ENCODE results near the gene PCNX3.

PCNX3 gene

DNA sequence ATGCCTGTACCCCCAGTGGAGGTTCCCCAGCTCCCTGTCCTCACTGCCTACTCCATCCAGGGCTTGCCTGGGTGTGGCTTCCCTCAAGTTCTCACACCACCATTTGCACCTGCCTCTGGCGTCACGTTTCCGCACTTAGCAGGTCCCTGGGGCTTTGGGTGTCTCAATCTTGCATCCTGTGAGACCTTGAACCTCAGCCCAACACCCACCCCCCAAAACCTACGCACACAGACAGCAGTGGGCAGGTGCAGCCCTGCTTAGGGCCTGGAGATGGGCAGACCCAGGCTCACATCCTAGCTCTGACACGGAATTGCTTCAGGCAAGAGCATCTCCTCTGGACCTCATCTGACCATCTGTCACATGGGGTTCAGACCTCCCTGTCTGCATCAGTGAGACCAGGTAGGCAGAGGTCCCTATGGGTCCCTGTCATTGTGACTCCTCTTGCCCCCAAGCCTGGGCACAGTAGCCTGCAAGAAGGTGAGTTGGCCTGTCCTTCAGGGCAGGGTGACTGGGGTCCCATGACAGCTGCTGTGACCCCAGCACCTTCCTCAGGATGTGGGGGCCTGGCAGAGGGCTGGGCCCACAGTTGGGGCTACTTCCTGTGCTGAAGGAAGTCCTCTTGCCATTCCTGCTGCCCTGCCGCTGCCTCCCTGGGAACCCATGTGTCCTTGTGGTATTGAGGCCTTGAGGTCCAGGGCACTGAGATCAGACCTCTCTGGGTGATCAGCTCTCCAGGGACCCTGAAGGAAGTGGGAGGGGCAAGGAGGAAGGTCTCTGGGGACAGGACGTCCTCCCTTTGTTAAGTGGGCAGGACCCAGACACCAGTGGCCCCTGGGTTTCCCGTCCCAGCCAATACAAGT, 24.3 kb downstream of the PCNX3 start:
- Histone ChIP-seq H3K27me3 (ENCODE audit: control insufficient read depth, insufficient read depth, low read length) (no peaks in the 10 kb centered on the region), H3K4me3 (ENCODE audit: low read depth, low read length) (no peak overlapping the region), H3K9me3 (ENCODE audit: control insufficient read depth, insufficient read depth, low read length) (no peaks in the 10 kb centered on the region), H3K4me1 (ENCODE audit: control insufficient read depth, insufficient read depth, low read length) (peaks cover 14% of the 10 kb centered on the region), H3K36me3 (ENCODE audit: control insufficient read depth, insufficient read depth, low read length) (peaks cover 26% of the 10 kb centered on the region), H3K9ac (ENCODE audit: low read depth, low read length) (no peak overlapping the region)

DNA sequence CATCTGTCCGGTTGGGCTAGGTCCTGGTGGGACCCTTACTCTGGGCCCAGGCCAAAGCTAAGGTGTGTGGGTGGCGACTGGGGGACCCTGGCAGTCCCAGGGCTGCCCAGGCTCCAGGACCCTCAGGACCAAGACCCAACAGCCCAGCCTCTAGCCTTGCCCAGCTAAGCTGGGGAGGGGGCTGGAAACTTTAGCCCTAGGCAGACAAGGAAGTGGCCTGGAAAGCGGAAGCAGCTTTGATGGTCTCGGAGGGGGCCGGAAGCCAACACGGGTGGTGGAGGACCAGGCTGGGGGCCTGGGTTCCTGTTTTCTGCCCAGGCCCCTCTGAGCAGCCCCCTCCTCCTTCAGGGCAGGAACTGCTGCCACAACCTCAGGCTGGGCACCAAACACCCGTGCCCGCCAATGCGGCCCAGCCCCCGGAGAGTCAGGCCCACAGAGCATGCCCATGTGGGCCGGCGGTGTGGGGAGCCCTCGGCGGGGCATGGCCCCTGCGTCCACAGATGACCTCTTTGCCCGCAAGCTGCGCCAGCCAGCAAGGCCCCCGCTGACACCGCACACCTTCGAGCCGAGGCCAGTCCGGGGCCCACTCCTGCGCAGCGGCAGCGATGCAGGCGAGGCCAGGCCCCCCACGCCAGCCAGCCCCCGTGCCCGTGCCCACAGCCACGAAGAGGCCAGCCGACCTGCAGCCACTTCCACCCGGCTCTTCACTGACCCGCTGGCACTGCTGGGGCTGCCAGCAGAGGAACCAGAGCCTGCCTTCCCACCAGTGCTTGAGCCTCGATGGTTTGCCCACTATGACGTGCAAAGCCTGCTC, 25.1 kb downstream of the PCNX3 start:
- Histone ChIP-seq H3K27me3 (ENCODE audit: control insufficient read depth, insufficient read depth, low read length) (no peaks in the 10 kb centered on the region), H3K4me3 (ENCODE audit: low read depth, low read length) (no peak overlapping the region), H3K4me1 (ENCODE audit: control insufficient read depth, insufficient read depth, low read length) (peaks cover 14% of the 10 kb centered on the region), H3K9me3 (ENCODE audit: control insufficient read depth, insufficient read depth, low read length) (no peaks in the 10 kb centered on the region), H3K36me3 (ENCODE audit: control insufficient read depth, insufficient read depth, low read length) (peaks cover 18% of the 10 kb centered on the region), H3K9ac (ENCODE audit: low read depth, low read length) (no peak overlapping the region)

DNA sequence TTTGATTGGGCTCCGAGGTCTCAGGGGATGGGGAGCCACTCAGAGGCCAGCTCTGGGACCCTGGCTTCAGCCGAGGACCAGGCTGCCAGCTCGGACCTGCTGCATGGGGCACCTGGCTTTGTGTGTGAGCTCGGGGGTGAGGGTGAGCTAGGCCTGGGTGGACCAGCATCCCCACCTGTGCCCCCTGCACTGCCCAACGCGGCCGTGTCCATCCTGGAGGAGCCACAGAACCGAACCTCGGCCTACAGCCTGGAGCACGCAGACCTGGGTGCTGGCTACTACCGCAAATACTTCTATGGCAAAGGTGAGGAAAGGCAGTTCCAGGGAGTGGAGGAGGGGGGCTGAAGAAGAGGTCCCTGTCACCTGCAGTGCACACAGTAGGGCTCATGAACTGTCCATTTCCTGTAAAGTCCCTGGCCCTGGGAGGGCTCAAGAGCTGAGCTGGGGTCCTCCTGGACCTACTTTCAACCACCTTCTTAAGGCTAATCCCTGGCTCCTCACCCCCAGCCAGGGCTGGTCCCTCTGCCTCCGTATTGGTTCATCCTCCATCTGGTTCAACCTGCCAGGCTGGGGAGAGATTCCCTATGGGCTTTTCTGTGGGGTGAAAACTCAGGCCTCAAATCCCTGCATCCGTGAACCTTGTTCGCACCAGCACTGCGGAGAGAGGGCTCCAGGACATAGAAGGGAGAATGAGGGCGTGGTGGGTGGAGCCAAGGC, 25.9 kb downstream of the PCNX3 start:
- no peaks in the 10 kb centered on the region for H3K27me3 ChIP-seq (ENCODE audit: control insufficient read depth, insufficient read depth, low read length)
- H3K36me3 ChIP-seq (ENCODE audit: control insufficient read depth, insufficient read depth, low read length), result peaks cover 15% of the 10 kb centered on the region
- no peaks in the 10 kb centered on the region for H3K9me3 ChIP-seq (ENCODE audit: control insufficient read depth, insufficient read depth, low read length)
- peaks cover 14% of the 10 kb centered on the region for H3K4me1 ChIP-seq (ENCODE audit: control insufficient read depth, insufficient read depth, low read length)
- H3K9ac ChIP-seq (ENCODE audit: low read depth, low read length), result peak overlapping the region; percentile 24
- peak overlapping the region; percentile 74 for H3K4me3 ChIP-seq (ENCODE audit: low read depth, low read length)

DNA sequence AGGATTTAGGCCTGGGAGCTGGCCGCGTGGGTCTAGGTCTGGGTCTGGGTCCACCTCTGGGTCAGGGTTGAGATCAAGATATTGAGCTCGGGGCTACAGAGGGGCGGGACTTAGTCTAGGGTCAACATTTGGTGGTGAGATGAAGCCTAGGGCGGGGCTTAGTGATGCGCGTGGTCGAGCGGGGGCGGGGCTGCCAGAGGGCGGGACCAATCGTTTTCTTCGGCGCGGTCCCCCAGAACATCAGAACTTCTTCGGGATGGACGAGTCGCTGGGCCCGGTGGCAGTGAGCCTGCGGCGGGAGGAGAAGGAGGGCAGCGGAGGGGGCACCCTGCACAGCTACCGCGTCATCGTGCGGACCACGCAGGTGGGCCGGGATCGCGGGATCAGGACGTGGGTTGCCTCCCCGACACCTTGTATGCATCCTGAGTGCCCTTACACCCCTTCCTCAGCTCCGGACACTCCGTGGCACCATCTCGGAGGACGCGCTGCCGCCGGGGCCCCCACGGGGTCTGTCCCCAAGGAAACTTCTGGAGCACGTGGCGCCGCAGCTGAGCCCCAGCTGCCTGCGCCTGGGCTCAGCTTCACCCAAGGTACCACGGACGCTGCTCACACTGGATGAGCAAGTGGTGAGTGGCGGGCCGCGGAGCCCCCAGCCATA, 26.6 kb downstream of the PCNX3 start:
- peak overlapping the region; percentile 74 for H3K4me3 ChIP-seq (ENCODE audit: low read depth, low read length)
- peak overlapping the region; percentile 24 for H3K9ac ChIP-seq (ENCODE audit: low read depth, low read length)
- peaks cover 8% of the 10 kb centered on the region for H3K36me3 ChIP-seq (ENCODE audit: control insufficient read depth, insufficient read depth, low read length)

DNA sequence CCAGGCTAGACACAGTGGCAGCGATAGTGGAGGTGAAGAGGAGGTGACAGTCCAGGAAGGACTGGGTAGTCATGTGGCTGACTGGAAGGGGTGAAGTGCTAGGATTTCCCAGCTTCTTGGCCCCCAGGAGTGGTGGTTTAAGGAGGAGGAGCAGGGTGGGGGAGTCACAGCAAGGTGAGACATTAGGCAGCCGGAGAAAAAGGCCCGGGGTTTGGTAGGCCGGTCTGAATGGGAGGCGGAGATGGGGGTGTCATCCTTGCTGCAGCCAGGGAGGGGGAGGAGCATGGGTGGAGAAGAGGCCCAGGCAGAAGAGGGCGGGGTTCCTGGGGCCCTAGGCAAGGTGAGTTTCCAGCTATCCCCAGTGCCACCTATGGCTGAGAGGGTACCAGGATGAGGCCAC, 28.4 kb downstream of the PCNX3 start:
- Histone ChIP-seq H3K9me3 (ENCODE audit: control insufficient read depth, insufficient read depth, low read length) (no peaks in the 10 kb centered on the region), H3K4me1 (ENCODE audit: control insufficient read depth, insufficient read depth, low read length) (peaks cover 6% of the 10 kb centered on the region), H3K9ac (ENCODE audit: low read depth, low read length) (no peak overlapping the region), H3K36me3 (ENCODE audit: control insufficient read depth, insufficient read depth, low read length) (peaks cover 7% of the 10 kb centered on the region), H3K27me3 (ENCODE audit: control insufficient read depth, insufficient read depth, low read length) (no peaks in the 10 kb centered on the region), H3K4me3 (ENCODE audit: low read depth, low read length) (no peak overlapping the region)

More for the DNA sequence above, 26.6 kb downstream of the PCNX3 start:
- no peaks in the 10 kb centered on the region for H3K27me3 ChIP-seq (ENCODE audit: control insufficient read depth, insufficient read depth, low read length)
- H3K4me1 ChIP-seq (ENCODE audit: control insufficient read depth, insufficient read depth, low read length), result peaks cover 14% of the 10 kb centered on the region
- no peaks in the 10 kb centered on the region for H3K9me3 ChIP-seq (ENCODE audit: control insufficient read depth, insufficient read depth, low read length)

DNA sequence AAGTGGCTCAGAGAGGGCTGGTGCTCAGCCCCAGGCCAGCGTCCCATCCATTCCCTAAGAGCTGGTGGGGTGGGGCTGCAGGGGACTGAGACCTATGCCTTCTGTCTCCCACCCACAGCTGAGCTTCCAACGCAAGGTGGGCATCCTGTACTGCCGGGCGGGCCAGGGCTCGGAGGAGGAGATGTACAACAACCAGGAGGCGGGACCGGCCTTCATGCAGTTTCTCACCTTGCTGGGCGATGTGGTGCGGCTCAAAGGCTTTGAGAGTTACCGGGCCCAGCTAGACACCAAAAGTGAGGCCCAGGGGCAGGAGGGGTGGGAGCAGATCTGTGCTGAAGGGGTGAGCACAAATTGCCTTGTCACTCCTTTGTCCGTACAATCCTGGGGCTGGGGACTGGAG, 29.3 kb downstream of the PCNX3 start:
- Histone ChIP-seq H3K27me3 (ENCODE audit: control insufficient read depth, insufficient read depth, low read length) (no peaks in the 10 kb centered on the region), H3K4me3 (ENCODE audit: low read depth, low read length) (no peak overlapping the region), H3K9ac (ENCODE audit: low read depth, low read length) (no peak overlapping the region), H3K9me3 (ENCODE audit: control insufficient read depth, insufficient read depth, low read length) (no peaks in the 10 kb centered on the region), H3K36me3 (ENCODE audit: control insufficient read depth, insufficient read depth, low read length) (peaks cover 15% of the 10 kb centered on the region), H3K4me1 (ENCODE audit: control insufficient read depth, insufficient read depth, low read length) (peaks cover 6% of the 10 kb centered on the region)

DNA sequence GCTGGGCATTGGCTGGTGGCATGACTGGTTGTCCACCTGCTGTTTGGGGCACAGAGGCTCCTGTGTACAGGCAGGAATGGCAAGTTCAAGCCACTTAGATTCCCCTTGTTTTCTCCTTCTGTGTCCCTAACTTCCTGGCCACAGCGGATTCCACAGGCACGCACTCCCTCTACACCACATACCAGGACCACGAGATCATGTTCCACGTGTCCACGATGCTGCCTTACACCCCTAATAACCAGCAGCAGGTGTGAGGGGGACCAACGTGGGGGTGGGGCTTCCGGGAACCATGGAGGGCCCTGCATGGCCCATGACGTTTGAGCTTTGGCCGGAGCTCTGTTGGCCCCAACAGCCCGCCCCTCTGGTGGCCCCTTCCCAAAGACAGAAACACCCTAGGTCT, 30.1 kb downstream of the PCNX3 start:
- Histone ChIP-seq H3K9me3 (ENCODE audit: control insufficient read depth, insufficient read depth, low read length) (no peaks in the 10 kb centered on the region), H3K36me3 (ENCODE audit: control insufficient read depth, insufficient read depth, low read length) (peaks cover 23% of the 10 kb centered on the region), H3K4me1 (ENCODE audit: control insufficient read depth, insufficient read depth, low read length) (peaks cover 6% of the 10 kb centered on the region), H3K4me3 (ENCODE audit: low read depth, low read length) (no peak overlapping the region), H3K27me3 (ENCODE audit: control insufficient read depth, insufficient read depth, low read length) (no peaks in the 10 kb centered on the region), H3K9ac (ENCODE audit: low read depth, low read length) (no peak overlapping the region)

DNA sequence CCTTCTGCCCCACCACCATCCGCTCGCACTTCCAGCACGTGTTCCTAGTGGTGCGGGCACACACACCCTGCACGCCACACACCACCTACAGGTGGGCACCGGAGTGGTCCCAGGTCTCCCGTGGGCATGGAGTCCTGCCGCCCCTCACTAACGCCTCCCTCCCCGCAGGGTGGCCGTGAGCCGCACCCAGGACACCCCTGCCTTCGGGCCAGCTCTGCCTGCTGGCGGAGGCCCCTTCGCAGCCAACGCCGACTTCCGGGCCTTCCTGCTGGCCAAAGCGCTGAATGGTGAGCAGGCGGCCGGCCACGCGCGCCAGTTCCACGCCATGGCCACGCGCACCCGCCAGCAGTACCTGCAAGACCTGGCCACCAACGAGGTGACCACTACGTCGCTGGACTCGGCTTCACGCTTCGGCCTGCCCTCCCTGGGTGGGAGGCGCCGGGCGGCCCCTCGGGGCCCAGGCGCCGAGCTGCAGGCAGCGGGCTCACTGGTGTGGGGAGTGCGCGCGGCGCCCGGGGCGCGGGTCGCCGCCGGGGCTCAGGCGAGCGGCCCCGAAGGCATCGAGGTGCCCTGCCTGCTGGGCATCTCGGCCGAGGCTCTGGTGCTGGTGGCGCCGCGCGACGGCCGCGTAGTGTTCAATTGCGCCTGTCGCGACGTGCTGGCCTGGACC, 30.8 kb downstream of the PCNX3 start:
- H3K4me1 ChIP-seq (ENCODE audit: control insufficient read depth, insufficient read depth, low read length), result peaks cover 6% of the 10 kb centered on the region
- peak overlapping the region; percentile 71 for H3K4me3 ChIP-seq (ENCODE audit: low read depth, low read length)
- no peaks in the 10 kb centered on the region for H3K9me3 ChIP-seq (ENCODE audit: control insufficient read depth, insufficient read depth, low read length)
- H3K9ac ChIP-seq (ENCODE audit: low read depth, low read length), result no peak overlapping the region
- no peaks in the 10 kb centered on the region for H3K27me3 ChIP-seq (ENCODE audit: control insufficient read depth, insufficient read depth, low read length)
- peaks cover 26% of the 10 kb centered on the region for H3K36me3 ChIP-seq (ENCODE audit: control insufficient read depth, insufficient read depth, low read length)

DNA sequence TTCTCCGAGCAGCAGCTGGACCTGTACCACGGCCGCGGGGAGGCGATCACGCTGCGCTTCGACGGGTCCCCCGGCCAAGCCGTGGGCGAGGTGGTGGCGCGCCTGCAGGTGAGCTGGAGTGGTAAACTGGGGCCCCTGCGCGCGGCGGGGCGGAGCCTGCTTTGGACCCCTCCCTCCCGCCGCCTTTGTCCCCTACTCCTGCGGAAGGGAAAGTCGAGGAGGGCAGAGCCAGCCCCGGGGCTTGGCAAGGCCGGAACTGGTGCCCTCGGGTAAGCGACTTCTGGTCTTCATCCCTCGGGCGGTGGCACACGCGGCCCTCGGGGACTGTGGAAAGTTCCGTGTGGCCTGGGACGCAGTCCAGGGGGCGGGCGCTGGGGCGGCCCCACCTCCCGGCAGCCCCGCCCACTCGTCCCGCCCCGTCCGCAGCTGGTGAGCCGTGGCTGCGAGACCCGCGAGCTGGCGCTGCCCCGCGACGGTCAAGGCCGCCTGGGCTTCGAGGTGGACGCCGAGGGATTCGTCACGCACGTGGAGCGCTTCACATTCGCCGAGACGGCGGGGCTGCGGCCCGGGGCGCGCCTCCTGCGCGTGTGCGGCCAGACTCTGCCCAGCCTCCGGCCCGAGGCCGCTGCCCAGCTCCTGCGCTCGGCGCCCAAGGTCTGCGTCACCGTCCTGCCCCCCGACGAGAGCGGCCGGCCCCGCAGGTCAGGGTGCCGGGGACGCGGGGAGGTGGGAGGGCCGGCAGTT, 31.6 kb downstream of the PCNX3 start:
- H3K27me3 ChIP-seq (ENCODE audit: control insufficient read depth, insufficient read depth, low read length), result no peaks in the 10 kb centered on the region
- peak overlapping the region; percentile 71 for H3K4me3 ChIP-seq (ENCODE audit: low read depth, low read length)
- peaks cover 26% of the 10 kb centered on the region for H3K36me3 ChIP-seq (ENCODE audit: control insufficient read depth, insufficient read depth, low read length)
- H3K4me1 ChIP-seq (ENCODE audit: control insufficient read depth, insufficient read depth, low read length), result peaks cover 10% of the 10 kb centered on the region
- peak overlapping the region; percentile 26 for H3K9ac ChIP-seq (ENCODE audit: low read depth, low read length)
- no peaks in the 10 kb centered on the region for H3K9me3 ChIP-seq (ENCODE audit: control insufficient read depth, insufficient read depth, low read length)

DNA sequence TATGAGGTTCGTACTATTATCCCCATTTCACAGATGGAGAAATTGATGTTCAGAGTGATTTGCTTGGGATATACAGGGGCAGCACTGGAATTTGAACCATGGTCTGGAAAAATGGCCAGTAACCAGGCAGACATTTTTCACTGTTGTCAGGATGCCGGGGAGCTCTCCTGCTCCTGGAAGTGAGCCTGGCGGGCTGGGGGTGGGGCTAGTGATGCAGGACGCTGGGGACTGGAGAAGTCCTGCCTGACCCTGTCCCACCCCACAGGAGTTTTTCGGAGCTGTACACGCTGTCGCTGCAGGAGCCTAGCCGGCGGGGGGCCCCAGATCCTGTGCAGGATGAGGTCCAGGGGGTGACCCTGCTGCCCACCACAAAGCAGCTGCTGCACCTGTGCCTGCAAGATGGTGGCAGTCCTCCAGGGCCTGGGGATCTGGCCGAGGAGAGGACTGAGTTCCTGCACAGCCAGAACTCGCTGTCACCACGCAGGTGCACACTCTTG, 33.5 kb downstream of the PCNX3 start:
- H3K9ac ChIP-seq (ENCODE audit: low read depth, low read length), result no peak overlapping the region
- H3K9me3 ChIP-seq (ENCODE audit: control insufficient read depth, insufficient read depth, low read length), result no peaks in the 10 kb centered on the region
- no peaks in the 10 kb centered on the region for H3K27me3 ChIP-seq (ENCODE audit: control insufficient read depth, insufficient read depth, low read length)
- no peak overlapping the region for H3K4me3 ChIP-seq (ENCODE audit: low read depth, low read length)
- peaks cover 10% of the 10 kb centered on the region for H3K4me1 ChIP-seq (ENCODE audit: control insufficient read depth, insufficient read depth, low read length)
- H3K36me3 ChIP-seq (ENCODE audit: control insufficient read depth, insufficient read depth, low read length), result peaks cover 27% of the 10 kb centered on the region

Measured in iPS-15b (cell line).